Endothelial cell of umbilical vein (primary cell): ENCODE results near the gene USP49. TPM values are rescaled to one million over a fixed set of nuclear protein-coding genes. Genes with fewer than 3 reads are reported as not detected.

Experiments
- BruUV-seq: library from RNA; stranded (reverse); fragments of 400-500 nt; replicated peaks from 2 replicates; lab custom pipeline; 2021; lab: Mats Ljungman, UMichigan
- CTCF ChIA-PET: fragments of 300-600, 350-600 bp; sonication (Branson Sonifier 250); formaldehyde crosslinking; loops from one replicate; lab custom pipeline; 2021; ENCODE audit warnings: antibody characterized with exemption, inconsistent platforms; lab: Charles Lee
- POLR2A ChIA-PET: fragments of 300-600, 350-600 bp; sonication (Branson Sonifier 250); formaldehyde crosslinking; loops from one replicate; lab custom pipeline; 2021; ENCODE audit warnings: antibody characterized with exemption, inconsistent platforms; lab: Charles Lee
- DNase-seq: peaks from one replicate; pipeline ENCODE4 v3.0.0-alpha.2; 2011; ENCODE audit warnings: low read depth, low spot score
- FAIRE-seq: peaks from 2 replicates; lab custom pipeline; 2011; peaks lifted over from hg19 to GRCh38; lab: Jason Lieb, UNC
- H2AFZ ChIP-seq: 2 replicates; pipeline ENCODE4 v1.6.0; 2012; ENCODE audit warnings: low read depth, low read length, control low read depth, inconsistent platforms
- H3K27ac ChIP-seq: 2 replicates; pipeline ENCODE4 v1.5.1; 2011; ENCODE audit warnings: low read depth, mild to moderate bottlenecking, control low read depth, low read length, moderate library complexity; ENCODE audit not compliant: insufficient read depth
- H3K27me3 ChIP-seq, 2 experiments: 2 replicates each; pipeline versions ENCODE4 v1.6.0 to v1.6.1; 2011; ENCODE audit warnings: low read length in 2 of 2, mixed read lengths in 1 of 2; ENCODE audit not compliant: control insufficient read depth in 2 of 2, insufficient read depth in 2 of 2
- H3K36me3 ChIP-seq, 2 experiments: 2 replicates in 1 of 2; 3 replicates in 1 of 2; pipeline ENCODE4 v1.5.1; 2011; ENCODE audit warnings: low read length in 2 of 2, mild to moderate bottlenecking in 1 of 2, moderate library complexity in 1 of 2; ENCODE audit not compliant: control insufficient read depth in 2 of 2, insufficient read depth in 2 of 2; ENCODE audit errors: extremely low read depth in 1 of 2
- H3K4me1 ChIP-seq: 3 replicates; pipeline ENCODE4 v1.5.1; 2011; ENCODE audit warnings: mild to moderate bottlenecking, low read length; ENCODE audit not compliant: control insufficient read depth, insufficient read depth; ENCODE audit errors: extremely low read depth
- H3K4me2 ChIP-seq: 2 replicates; pipeline ENCODE4 v1.6.1; 2011; ENCODE audit warnings: low read length, control low read depth, mixed read lengths; ENCODE audit not compliant: insufficient read depth
- H3K4me3 ChIP-seq, 3 experiments: fragments of 200-600 bp in 1 of 3; sonication (generic), shearing (Covaris generic) in 1 of 3; replicated peaks in 1 of 3; 2 replicates each; pipeline ENCODE4 v1.5.1; 2011 to 2016; ENCODE audit warnings: control low read depth in 3 of 3, low read length in 3 of 3, mild to moderate bottlenecking in 2 of 3, inconsistent platforms in 1 of 3, low read depth in 1 of 3, moderate library complexity in 1 of 3; ENCODE audit not compliant: insufficient read depth in 1 of 3
- H3K79me2 ChIP-seq: 2 replicates; pipeline ENCODE4 v1.6.0; 2012; ENCODE audit warnings: low read length, inconsistent platforms; ENCODE audit not compliant: control insufficient read depth, insufficient read depth
- H3K9ac ChIP-seq: replicated peaks from 2 replicates; pipeline ENCODE3; 2011; ENCODE audit warnings: low read length, control low read depth; ENCODE audit not compliant: insufficient read depth; ENCODE audit errors: extremely low read depth
- H3K9me1 ChIP-seq: replicated peaks from 3 replicates; pipeline ENCODE4 v1.6.0; 2011; ENCODE audit warnings: mild to moderate bottlenecking, low read length; ENCODE audit not compliant: control insufficient read depth, insufficient read depth; ENCODE audit errors: extremely low read depth
- H3K9me3 ChIP-seq: replicated peaks from 2 replicates; pipeline ENCODE4 v1.5.1; 2012; ENCODE audit warnings: low read length, inconsistent platforms; ENCODE audit not compliant: control insufficient read depth, insufficient read depth
- H4K20me1 ChIP-seq: replicated peaks from 2 replicates; pipeline ENCODE3; 2011; ENCODE audit warnings: mild to moderate bottlenecking, low read length; ENCODE audit not compliant: control insufficient read depth, insufficient read depth; ENCODE audit errors: extremely low read depth
- EZH2 ChIP-seq: IDR thresholded peaks from 2 replicates; pipeline ENCODE4 v1.6.1; 2012; ENCODE audit warnings: borderline replicate concordance, low read depth, mild to moderate bottlenecking, moderate library complexity, low read length, inconsistent platforms; ENCODE audit not compliant: severe bottlenecking
- FOS ChIP-seq: IDR thresholded peaks from 2 replicates; pipeline ENCODE4 v1.6.1; 2011; ENCODE audit warnings: mild to moderate bottlenecking, low read length, moderate library complexity, borderline replicate concordance; ENCODE audit not compliant: insufficient read depth
- GATA2 ChIP-seq: IDR thresholded peaks from 2 replicates; pipeline ENCODE4 v1.7.0; 2011; ENCODE audit warnings: low read depth, mild to moderate bottlenecking, moderate library complexity, mixed read lengths, low read length; ENCODE audit not compliant: insufficient read length, insufficient read depth
- JUN ChIP-seq: IDR thresholded peaks from 2 replicates; pipeline ENCODE4 v1.6.1; 2011; ENCODE audit warnings: borderline replicate concordance, low read depth; ENCODE audit not compliant: insufficient read length, insufficient read depth
- MYC ChIP-seq: IDR thresholded peaks from one replicate; pipeline ENCODE4 v1.6.1; 2011; ENCODE audit warnings: mild to moderate bottlenecking, low read depth, low read length
- POLR2A ChIP-seq: IDR thresholded peaks from 2 replicates; pipeline ENCODE4 v1.6.1; 2012; ENCODE audit warnings: low read depth, mild to moderate bottlenecking, control low read depth, low read length
- POLR2AphosphoS5 ChIP-seq: IDR thresholded peaks from 2 replicates; pipeline ENCODE4 v1.6.1; 2012; ENCODE audit warnings: low read depth, mild to moderate bottlenecking, control low read depth, low read length, moderate library complexity; ENCODE audit not compliant: insufficient read depth
- dilution Hi-C: fragments of 300-500 bp; cut with MboI; formaldehyde crosslinking; loops from one replicate; pipeline ENCODE4 v1.15.0; 2019; ENCODE audit warnings: low sequenced_read_pairs; ENCODE audit not compliant: extremely low pct_ligation_motif_present
- intact Hi-C: fragments of 100-400 bp; cut with micrococcal nuclease; formaldehyde crosslinking; loops from one replicate; pipeline ENCODE4 v1.10.0; 2022
- polyA plus RNA-seq, 4 experiments: library from polyadenylated mRNA; depleted of rRNA in 3 of 4; stranded (reverse) in 3 of 4; unstranded in 1 of 4; fragments of >200 nt; gene quantifications; 2 replicates each; pipeline versions ENCODE4 v1.2.1 to v1.2.3, GENCODE V29; 2011 to 2012; ENCODE audit warnings: missing spikeins in 1 of 4
- total RNA-seq: library from RNA; stranded (reverse); gene quantifications from 2 replicates; pipeline ENCODE4 v1.2.3, GENCODE V29; 2021
- TF ChIP-seq, protein P1 (sequence below): IDR thresholded peaks from 2 replicates; pipeline ENCODE4 v1.6.1; 2011; ENCODE audit not compliant: insufficient read depth, insufficient read length
- TF ChIP-seq, protein P2 (sequence below), 2 donors: IDR thresholded peaks; 1 replicate in 1 of 2; 2 replicates in 1 of 2; pipeline ENCODE4 v1.5.1; 2011; ENCODE audit warnings: low read length in 2 of 2, mild to moderate bottlenecking in 2 of 2, moderate library complexity in 2 of 2, control low read depth in 1 of 2, inconsistent platforms in 1 of 2, low read depth in 1 of 2; ENCODE audit not compliant: insufficient read depth in 1 of 2; ENCODE audit errors: extremely low read depth in 1 of 2

Gene USP49
- total and polyA plus RNA-seq, 2 donors (not counting 3 experiments of a cell fraction or from before 2014, with no cell fraction given): 2.4 to 4.1 TPM

DNA sequence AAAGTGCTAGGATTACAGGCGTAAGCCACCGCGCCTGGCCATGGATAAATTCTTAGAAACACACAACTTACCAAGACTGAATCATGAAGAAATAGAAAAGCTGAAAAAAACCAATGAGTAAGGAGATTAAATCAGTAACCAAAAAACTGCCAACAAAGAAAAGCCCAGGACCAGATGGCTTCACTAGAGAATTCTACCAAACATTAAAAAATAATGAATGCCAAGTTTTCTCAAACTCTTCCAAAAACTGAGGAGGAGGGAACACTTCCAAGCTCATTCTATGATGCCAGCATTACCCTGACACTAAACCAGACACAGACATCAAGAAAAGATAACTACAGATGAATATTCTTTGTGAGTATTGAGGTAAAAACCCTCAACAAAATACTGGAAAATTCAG, 44.3 kb downstream of the USP49 start:
- no peak overlapping the region for H3K27ac ChIP-seq
- FAIRE-seq: no peak
- BruUV-seq: no TSS peak

DNA sequence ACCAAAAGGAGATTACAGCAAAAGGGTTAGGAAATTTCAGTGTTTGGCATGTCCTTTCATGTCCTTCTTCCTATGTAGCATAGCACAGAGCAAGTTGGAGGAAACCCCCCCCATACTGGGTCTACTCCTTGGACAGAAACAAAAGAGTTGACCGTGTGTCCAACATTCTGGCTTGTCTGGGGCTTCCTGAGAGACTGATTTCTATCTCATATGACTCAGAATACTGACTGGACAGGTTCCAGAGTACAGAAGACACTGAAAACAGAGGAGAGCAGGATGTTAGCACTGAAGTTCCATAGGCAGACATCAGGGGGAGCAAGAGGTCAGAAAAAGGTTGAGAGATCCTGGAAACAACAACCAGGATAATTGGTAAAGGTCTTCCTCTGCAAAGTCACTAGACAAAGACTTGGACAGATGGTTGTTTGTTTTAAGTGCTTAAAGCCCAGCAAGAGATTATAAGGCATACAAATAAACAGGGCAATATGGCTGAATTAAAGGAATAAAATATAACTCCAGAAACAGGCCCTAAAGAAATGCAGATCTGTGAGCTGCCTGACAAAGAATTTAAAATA, 48.4 kb downstream of the USP49 start:
- H3K4me3 ChIP-seq: peak overlapping the region in 1 of 3 experiments; percentile 16
- H3K9me3 ChIP-seq: no peaks in the 10 kb centered on the region
- ChIA-PET CTCF (interaction anchor here (0.6 to 2.8 kb wide), 25 partner anchors 10 to 221 kb away, joined by 3 to 40 read pairs (median 4); partner anchors contain the start of genes BYSL, MED20, TAF8 and TOMM6), POLR2A (interaction anchor here (0.6 kb wide), 1 partner anchor 65 kb away, joined by 3 read pairs; no protein-coding TSS in a partner anchor)
- intact Hi-C loops (loop anchor here (1.0 kb wide), 6 partner anchors 45 to 198 kb away; partner anchors contain the start of genes BYSL, MED20, TOMM6 and USP49), dilution Hi-C loops (no loop called here)
- H3K27me3 ChIP-seq: no peaks in the 10 kb centered on the region
- H3K9ac ChIP-seq: peak overlapping the region; percentile 71
- FAIRE-seq (peak; percentile 96), DNase-seq (peak; percentile 99)
- no peaks in the 10 kb centered on the region for H3K36me3 ChIP-seq
- H2AFZ ChIP-seq: peak overlapping the region; percentile 72
- peak overlapping the region; percentile 96 for H3K27ac ChIP-seq
- no TSS peak for BruUV-seq
- H3K79me2 ChIP-seq: no peaks in the 10 kb centered on the region
- peaks cover 17% of the 10 kb centered on the region for H3K4me1 ChIP-seq
- TF ChIP-seq POLR2A (peak; percentile 46), EZH2 (no peak), FOS (peak; percentile 92), JUN (peak; percentile 86), MYC (no peak), GATA2 (peak; percentile 99), POLR2AphosphoS5 (peak; percentile 78)
- TF ChIP-seq, protein P1, sequence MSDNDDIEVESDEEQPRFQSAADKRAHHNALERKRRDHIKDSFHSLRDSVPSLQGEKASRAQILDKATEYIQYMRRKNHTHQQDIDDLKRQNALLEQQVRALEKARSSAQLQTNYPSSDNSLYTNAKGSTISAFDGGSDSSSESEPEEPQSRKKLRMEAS: no peak
- TF ChIP-seq, protein P2, sequence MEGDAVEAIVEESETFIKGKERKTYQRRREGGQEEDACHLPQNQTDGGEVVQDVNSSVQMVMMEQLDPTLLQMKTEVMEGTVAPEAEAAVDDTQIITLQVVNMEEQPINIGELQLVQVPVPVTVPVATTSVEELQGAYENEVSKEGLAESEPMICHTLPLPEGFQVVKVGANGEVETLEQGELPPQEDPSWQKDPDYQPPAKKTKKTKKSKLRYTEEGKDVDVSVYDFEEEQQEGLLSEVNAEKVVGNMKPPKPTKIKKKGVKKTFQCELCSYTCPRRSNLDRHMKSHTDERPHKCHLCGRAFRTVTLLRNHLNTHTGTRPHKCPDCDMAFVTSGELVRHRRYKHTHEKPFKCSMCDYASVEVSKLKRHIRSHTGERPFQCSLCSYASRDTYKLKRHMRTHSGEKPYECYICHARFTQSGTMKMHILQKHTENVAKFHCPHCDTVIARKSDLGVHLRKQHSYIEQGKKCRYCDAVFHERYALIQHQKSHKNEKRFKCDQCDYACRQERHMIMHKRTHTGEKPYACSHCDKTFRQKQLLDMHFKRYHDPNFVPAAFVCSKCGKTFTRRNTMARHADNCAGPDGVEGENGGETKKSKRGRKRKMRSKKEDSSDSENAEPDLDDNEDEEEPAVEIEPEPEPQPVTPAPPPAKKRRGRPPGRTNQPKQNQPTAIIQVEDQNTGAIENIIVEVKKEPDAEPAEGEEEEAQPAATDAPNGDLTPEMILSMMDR (IDR thresholded peaks at IDR 0.05; ENCODE audit: extremely low read depth in 1 of 2, insufficient read depth in 1 of 2, low read depth in 1 of 2, low read length in 2 of 2): peak; percentile 79 to 85
- no peaks in the 10 kb centered on the region for H3K9me1 ChIP-seq
- H4K20me1 ChIP-seq: no peaks in the 10 kb centered on the region
- H3K4me2 ChIP-seq: peak overlapping the region; percentile 76

More for the DNA sequence above, 44.3 kb downstream of the USP49 start:
- intact Hi-C loops (no loop called here), dilution Hi-C loops (no loop called here)
- ChIA-PET CTCF (no interaction called here), POLR2A (no interaction called here)
- H3K79me2 ChIP-seq: no peaks in the 10 kb centered on the region
- H3K9ac ChIP-seq: no peak overlapping the region
- no peak overlapping the region for H3K4me2 ChIP-seq
- no peak overlapping the region for H2AFZ ChIP-seq
- no peak overlapping the region for H3K4me3 ChIP-seq
- no peaks in the 10 kb centered on the region for H3K9me3 ChIP-seq
- H3K36me3 ChIP-seq: no peaks in the 10 kb centered on the region
- no peak for TF ChIP-seq GATA2
- TF ChIP-seq, protein P2 (IDR thresholded peaks at IDR 0.05; ENCODE audit: extremely low read depth in 1 of 2, insufficient read depth in 1 of 2, low read depth in 1 of 2, low read length in 2 of 2): no peak
- no peak for TF ChIP-seq MYC
- no peaks in the 10 kb centered on the region for H4K20me1 ChIP-seq
- no peaks in the 10 kb centered on the region for H3K27me3 ChIP-seq
- no peaks in the 10 kb centered on the region for H3K9me1 ChIP-seq
- no peak for DNase-seq
- peaks cover 12% of the 10 kb centered on the region for H3K4me1 ChIP-seq
